Measurements from ENCODE around the gene CNTNAP5. TPM values are rescaled to one million over a fixed set of nuclear protein-coding genes. Genes with fewer than 3 reads are reported as not detected.

Gene CNTNAP5
- total RNA-seq, 4 donors from 2014 or later: not detected

DNA sequence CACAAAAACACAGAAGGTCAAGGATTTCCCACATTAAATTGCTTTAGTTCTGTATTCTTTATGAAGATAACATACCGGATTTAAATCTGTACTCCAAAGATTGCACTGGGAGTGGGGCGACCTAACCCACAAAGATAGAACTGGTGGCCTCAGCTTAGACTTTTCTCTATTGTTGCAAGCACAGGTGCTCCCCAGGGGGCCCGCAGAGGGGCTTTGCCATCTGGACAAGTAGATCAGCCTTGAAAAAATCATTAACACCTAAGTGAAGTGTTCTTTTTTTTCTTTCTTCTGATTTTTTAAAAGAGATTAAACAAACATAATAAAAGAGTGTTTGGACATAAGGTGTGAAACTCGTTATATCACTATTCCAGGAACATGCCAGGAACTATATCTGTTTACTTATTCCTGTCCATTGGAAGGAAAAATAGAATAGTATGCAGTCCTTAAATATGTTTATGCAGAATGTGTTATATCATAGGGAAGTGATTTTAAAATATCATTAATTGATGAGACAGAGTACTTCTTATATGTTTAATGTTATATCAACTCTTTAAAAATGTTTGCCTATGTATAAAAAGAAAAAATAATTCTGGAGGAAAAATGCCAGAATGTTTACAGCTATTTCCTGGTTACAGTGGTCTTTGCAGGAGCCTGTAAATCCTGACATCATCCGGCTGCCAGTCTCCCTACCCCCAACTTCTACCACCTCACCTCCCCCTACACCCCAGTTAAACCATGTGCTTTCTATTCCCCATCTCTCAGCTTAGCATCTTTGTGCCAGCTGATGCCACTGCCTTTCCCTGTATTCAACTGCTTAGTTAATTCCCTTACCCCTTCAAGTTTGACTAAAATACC, 679.2 kb downstream of the CNTNAP5 start:
- no peaks in the 10 kb centered on the region for H3K27me3 ChIP-seq
- H3K27ac ChIP-seq: no peak overlapping the region
- TF ChIP-seq POLR2AphosphoS5 (IDR thresholded peaks at IDR 0.05) (no peak), POLR2A (IDR thresholded peaks at IDR 0.05) (no peak), EP300 (IDR thresholded peaks at IDR 0.05) (no peak)
- TF ChIP-seq, protein P1, sequence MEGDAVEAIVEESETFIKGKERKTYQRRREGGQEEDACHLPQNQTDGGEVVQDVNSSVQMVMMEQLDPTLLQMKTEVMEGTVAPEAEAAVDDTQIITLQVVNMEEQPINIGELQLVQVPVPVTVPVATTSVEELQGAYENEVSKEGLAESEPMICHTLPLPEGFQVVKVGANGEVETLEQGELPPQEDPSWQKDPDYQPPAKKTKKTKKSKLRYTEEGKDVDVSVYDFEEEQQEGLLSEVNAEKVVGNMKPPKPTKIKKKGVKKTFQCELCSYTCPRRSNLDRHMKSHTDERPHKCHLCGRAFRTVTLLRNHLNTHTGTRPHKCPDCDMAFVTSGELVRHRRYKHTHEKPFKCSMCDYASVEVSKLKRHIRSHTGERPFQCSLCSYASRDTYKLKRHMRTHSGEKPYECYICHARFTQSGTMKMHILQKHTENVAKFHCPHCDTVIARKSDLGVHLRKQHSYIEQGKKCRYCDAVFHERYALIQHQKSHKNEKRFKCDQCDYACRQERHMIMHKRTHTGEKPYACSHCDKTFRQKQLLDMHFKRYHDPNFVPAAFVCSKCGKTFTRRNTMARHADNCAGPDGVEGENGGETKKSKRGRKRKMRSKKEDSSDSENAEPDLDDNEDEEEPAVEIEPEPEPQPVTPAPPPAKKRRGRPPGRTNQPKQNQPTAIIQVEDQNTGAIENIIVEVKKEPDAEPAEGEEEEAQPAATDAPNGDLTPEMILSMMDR (IDR thresholded peaks at IDR 0.05): no peak
- 59% methylated on average over 5 of the region's 5 CpGs for WGBS
- no peaks in the 10 kb centered on the region for H3K9me3 ChIP-seq
- no peaks in the 10 kb centered on the region for H3K4me1 ChIP-seq
- no peak overlapping the region for H3K4me3 ChIP-seq
- no peaks in the 10 kb centered on the region for H3K36me3 ChIP-seq
- no peak for DNase-seq (ENCODE audit: low spot score in 2 of 2)

DNA sequence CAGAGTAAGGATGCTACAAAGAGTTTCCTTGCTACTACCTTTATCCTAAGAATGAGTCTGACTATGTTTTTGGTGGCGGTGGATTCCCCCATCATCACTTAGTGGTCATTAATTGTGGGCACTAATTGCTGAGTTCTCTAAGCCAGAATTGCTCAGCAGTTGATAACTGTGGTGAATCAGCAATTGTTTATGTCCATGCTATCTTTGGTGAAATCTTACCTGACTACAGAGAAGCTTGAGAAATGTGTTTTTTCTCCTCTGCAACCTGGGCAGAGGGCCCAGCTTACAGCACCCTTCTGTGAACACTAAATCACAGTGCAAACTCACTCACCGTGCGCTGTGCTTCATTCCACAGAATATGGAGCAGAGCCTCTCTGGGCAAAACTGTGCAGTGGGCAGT, 683.6 kb downstream of the CNTNAP5 start:
- H3K36me3 ChIP-seq: no peaks in the 10 kb centered on the region
- no peaks in the 10 kb centered on the region for H3K9me3 ChIP-seq
- H3K4me3 ChIP-seq: no peak overlapping the region
- no peak for TF ChIP-seq EP300 (IDR thresholded peaks at IDR 0.05)
- no peak for TF ChIP-seq POLR2A (IDR thresholded peaks at IDR 0.05)
- TF ChIP-seq POLR2AphosphoS5 (IDR thresholded peaks at IDR 0.05): no peak
- TF ChIP-seq, protein P1 (IDR thresholded peaks at IDR 0.05): no peak
- no peak for DNase-seq (ENCODE audit: low spot score in 2 of 2)
- WGBS: 82% methylated on average over 3 of the region's 3 CpGs
- no peaks in the 10 kb centered on the region for H3K27me3 ChIP-seq
- no peaks in the 10 kb centered on the region for H3K4me1 ChIP-seq
- H3K27ac ChIP-seq: no peak overlapping the region

GRCh38 chr2:124713969-124714368, 688.9 kb downstream of the CNTNAP5 start:
- Histone ChIP-seq H3K27ac (no peak overlapping the region), H3K9me3 (no peaks in the 10 kb centered on the region), H3K27me3 (no peaks in the 10 kb centered on the region), H3K4me1 (no peaks in the 10 kb centered on the region), H3K4me3 (no peak overlapping the region), H3K36me3 (no peaks in the 10 kb centered on the region)
- DNase-seq (ENCODE audit: low spot score in 2 of 2): no peak
- TF ChIP-seq POLR2A (IDR thresholded peaks at IDR 0.05): no peak
- TF ChIP-seq POLR2AphosphoS5 (IDR thresholded peaks at IDR 0.05): no peak
- no peak for TF ChIP-seq EP300 (IDR thresholded peaks at IDR 0.05)
- TF ChIP-seq, protein P1 (IDR thresholded peaks at IDR 0.05): no peak
- WGBS: 59% methylated on average over 2 of the region's 2 CpGs

DNA sequence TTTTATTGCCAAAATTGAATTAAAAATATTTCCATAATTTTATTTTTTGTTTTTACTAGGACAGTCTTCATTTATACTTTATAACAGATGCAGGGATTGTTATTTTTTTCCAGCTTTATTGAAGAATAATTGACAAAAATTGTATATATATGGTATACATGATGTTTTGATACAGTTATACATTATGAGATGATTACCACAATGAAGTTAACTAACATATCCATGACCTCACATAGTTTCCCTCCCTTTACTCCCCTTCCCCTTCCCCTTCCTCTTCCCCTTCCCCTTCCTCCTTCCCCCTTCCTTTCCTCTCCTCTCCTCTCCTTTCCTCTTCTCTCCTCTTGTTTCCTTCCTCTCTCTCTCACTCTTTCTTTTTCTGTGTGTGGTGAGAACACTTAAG, 700.1 kb downstream of the CNTNAP5 start:
- no peak for DNase-seq (ENCODE audit: low spot score in 2 of 2)
- no peak overlapping the region for H3K27ac ChIP-seq
- no peaks in the 10 kb centered on the region for H3K36me3 ChIP-seq
- H3K4me3 ChIP-seq: no peak overlapping the region
- TF ChIP-seq, protein P1 (IDR thresholded peaks at IDR 0.05): no peak
- TF ChIP-seq EP300 (IDR thresholded peaks at IDR 0.05) (no peak), POLR2AphosphoS5 (IDR thresholded peaks at IDR 0.05) (no peak), POLR2A (IDR thresholded peaks at IDR 0.05) (no peak)
- peaks cover 3% of the 10 kb centered on the region for H3K9me3 ChIP-seq
- H3K4me1 ChIP-seq: no peaks in the 10 kb centered on the region
- H3K27me3 ChIP-seq: no peaks in the 10 kb centered on the region

DNA sequence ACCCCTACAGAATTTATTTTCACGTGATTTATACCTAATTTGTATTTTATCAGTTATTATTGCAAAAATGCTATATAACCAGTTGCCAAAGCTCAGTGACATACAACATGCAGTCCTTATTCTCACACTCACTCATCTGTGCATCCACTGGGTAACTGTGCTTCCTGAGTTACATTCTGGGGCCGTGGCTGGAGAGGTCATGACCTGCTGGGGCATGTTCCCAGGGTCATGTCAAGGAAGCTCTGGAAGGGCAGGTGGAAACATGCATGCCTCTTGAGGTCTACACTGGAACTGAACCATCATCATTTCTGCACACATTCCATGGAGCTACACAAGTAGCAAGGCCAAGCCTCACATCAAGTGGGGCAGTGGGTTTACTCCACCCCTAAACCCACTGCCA, 715.5 kb downstream of the CNTNAP5 start:
- no peaks in the 10 kb centered on the region for H3K36me3 ChIP-seq
- TF ChIP-seq EP300 (IDR thresholded peaks at IDR 0.05) (no peak), POLR2A (IDR thresholded peaks at IDR 0.05) (no peak), POLR2AphosphoS5 (IDR thresholded peaks at IDR 0.05) (no peak)
- TF ChIP-seq, protein P1 (IDR thresholded peaks at IDR 0.05): no peak
- WGBS: 54% methylated on average over 2 of the region's 2 CpGs

More for the DNA sequence above, 715.5 kb downstream of the CNTNAP5 start:
- DNase-seq (ENCODE audit: low spot score in 2 of 2): no peak
- Histone ChIP-seq H3K27ac (no peak overlapping the region), H3K4me3 (no peak overlapping the region), H3K27me3 (no peaks in the 10 kb centered on the region), H3K4me1 (no peaks in the 10 kb centered on the region), H3K9me3 (no peaks in the 10 kb centered on the region)
